Keratinocyte (primary cell): ENCODE results near the gene HPS1. TPM values are rescaled to one million over a fixed set of nuclear protein-coding genes. Genes with fewer than 3 reads are reported as not detected.

Experiments
- DNase-seq: peaks from one replicate; pipeline ENCODE4 v3.0.0-alpha.2; 2011; ENCODE audit warnings: low read depth, missing footprints, low spot score
- FAIRE-seq: peaks from 2 replicates; lab custom pipeline; 2011; peaks lifted over from hg19 to GRCh38; lab: Jason Lieb, UNC
- H2AFZ ChIP-seq: 2 replicates; pipeline ENCODE4 v1.6.0; 2012; ENCODE audit warnings: low read length, control low read depth, inconsistent platforms; ENCODE audit not compliant: control insufficient read depth
- H3K27ac ChIP-seq: 2 replicates; pipeline ENCODE4 v1.5.1; 2011; ENCODE audit warnings: low read length; ENCODE audit not compliant: control insufficient read depth, insufficient read depth
- H3K27me3 ChIP-seq: 3 replicates; pipeline ENCODE4 v1.6.0; 2011; ENCODE audit warnings: low read length; ENCODE audit not compliant: control insufficient read depth, insufficient read depth; ENCODE audit errors: extremely low read depth
- H3K36me3 ChIP-seq, 2 experiments: 2 replicates in 1 of 2; 3 replicates in 1 of 2; pipeline ENCODE4 v1.5.1; 2011; ENCODE audit warnings: low read length in 2 of 2, mild to moderate bottlenecking in 1 of 2; ENCODE audit not compliant: control insufficient read depth in 2 of 2, insufficient read depth in 2 of 2; ENCODE audit errors: extremely low read depth in 1 of 2
- H3K4me1 ChIP-seq: 3 replicates; pipeline ENCODE4 v1.5.1; 2011; ENCODE audit warnings: low read length; ENCODE audit not compliant: control insufficient read depth, insufficient read depth; ENCODE audit errors: extremely low read depth
- H3K4me2 ChIP-seq: 3 replicates; pipeline ENCODE4 v1.6.0; 2011; ENCODE audit warnings: low read depth, low read length; ENCODE audit not compliant: control insufficient read depth, insufficient read depth; ENCODE audit errors: extremely low read depth
- H3K4me3 ChIP-seq, 3 experiments: fragments of 200-600 bp in 1 of 3; sonication (generic) in 1 of 3; 2 replicates in 2 of 3; 3 replicates in 1 of 3; pipeline ENCODE4 v1.5.1; 2011 to 2016; ENCODE audit warnings: low read length in 3 of 3, mild to moderate bottlenecking in 3 of 3, control low read depth in 2 of 3, inconsistent platforms in 1 of 3, low read depth in 1 of 3, mixed read lengths in 1 of 3, mixed run types in 1 of 3, moderate library complexity in 1 of 3; ENCODE audit not compliant: control insufficient read depth in 2 of 3, insufficient read depth in 2 of 3; ENCODE audit errors: extremely low read depth in 1 of 3
- H3K79me2 ChIP-seq: 2 replicates; pipeline ENCODE4 v1.6.0; 2012; ENCODE audit warnings: low read length; ENCODE audit not compliant: control insufficient read depth, insufficient read depth
- H3K9ac ChIP-seq: 3 replicates; pipeline ENCODE4 v1.6.0; 2011; ENCODE audit warnings: low read length; ENCODE audit not compliant: control insufficient read depth, insufficient read depth; ENCODE audit errors: extremely low read depth
- H3K9me1 ChIP-seq: 3 replicates; pipeline ENCODE4 v1.6.0; 2011; ENCODE audit warnings: low read length; ENCODE audit not compliant: control insufficient read depth, insufficient read depth; ENCODE audit errors: extremely low read depth
- H3K9me3 ChIP-seq: 2 replicates; pipeline ENCODE4 v1.5.1; 2012; ENCODE audit warnings: low read depth, low read length; ENCODE audit not compliant: control insufficient read depth
- H4K20me1 ChIP-seq: 3 replicates; pipeline ENCODE4 v1.6.0; 2011; ENCODE audit warnings: low read length; ENCODE audit not compliant: control insufficient read depth, insufficient read depth; ENCODE audit errors: extremely low read depth
- EZH2 ChIP-seq: IDR thresholded peaks from one replicate; pipeline ENCODE4 v1.6.1; 2012; ENCODE audit warnings: inconsistent platforms, mild to moderate bottlenecking, low read length, moderate library complexity
- dilution Hi-C: fragments of 300-500 bp; cut with MboI; formaldehyde crosslinking; loops from one replicate; pipeline ENCODE4 v1.7.0; 2020; ENCODE audit warnings: low sequenced_read_pairs; ENCODE audit not compliant: extremely low pct_ligation_motif_present
- polyA plus RNA-seq, 5 experiments: library from polyadenylated mRNA; depleted of rRNA in 3 of 5; stranded (reverse) in 3 of 5; stranded (forward) in 1 of 5; unstranded in 1 of 5; fragments of >200 nt; gene quantifications; 1 replicate in 1 of 5; 2 replicates in 3 of 5; 3 replicates in 1 of 5; pipeline versions ENCODE4 v1.2.1 to v1.2.3, GENCODE V29; 2011 to 2012; ENCODE audit warnings: missing spikeins in 2 of 5, low read depth in 1 of 5, low replicate concordance in 1 of 5
- TF ChIP-seq, protein P1 (sequence below), 3 experiments: IDR thresholded peaks in 1 of 3; conservative IDR thresholded peaks in 1 of 3; optimal IDR thresholded peaks in 1 of 3; 2 replicates in 2 of 3; 3 replicates in 1 of 3; pipeline versions ENCODE3 to v1.5.1; 2011; ENCODE audit warnings: low read length in 3 of 3, mild to moderate bottlenecking in 3 of 3, moderate library complexity in 2 of 3, control low read depth in 1 of 3, inconsistent platforms in 1 of 3; ENCODE audit not compliant: insufficient read depth in 2 of 3; ENCODE audit errors: extremely low read depth in 1 of 3

The HPS1 gene
- polyA plus RNA-seq, 1 donor (not counting 4 experiments of a cell fraction or from before 2014, with no cell fraction given): 39.4 TPM

DNA sequence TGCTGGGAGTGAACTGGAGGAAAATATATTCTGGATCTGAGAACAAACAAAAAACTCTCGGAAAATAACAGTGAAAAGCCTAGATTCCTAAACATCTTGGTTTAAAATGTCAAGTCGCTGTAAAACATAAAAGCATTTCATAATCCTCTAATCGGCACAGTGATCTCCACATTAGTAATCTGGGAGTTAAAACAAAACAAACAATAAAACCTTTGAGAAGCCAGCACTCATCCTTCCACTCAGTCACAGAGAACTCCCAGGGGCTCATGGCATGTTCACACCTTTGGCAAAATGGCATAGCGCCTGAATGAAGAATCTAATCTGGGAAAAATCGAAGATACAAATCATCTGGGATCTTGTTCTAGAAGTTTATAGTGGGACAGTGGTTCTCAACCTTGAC is 24.1 kb upstream of the HPS1 start:
- Histone ChIP-seq H3K9me1 (no peaks in the 10 kb centered on the region), H3K4me1 (no peaks in the 10 kb centered on the region), H4K20me1 (no peaks in the 10 kb centered on the region), H2AFZ (no peak overlapping the region), H3K79me2 (no peaks in the 10 kb centered on the region), H3K9ac (no peak overlapping the region), H3K9me3 (no peaks in the 10 kb centered on the region), H3K36me3 (no peaks in the 10 kb centered on the region), H3K27ac (no peak overlapping the region), H3K4me3 (no peak overlapping the region), H3K27me3 (no peaks in the 10 kb centered on the region), H3K4me2 (no peak overlapping the region)
- FAIRE-seq: no peak
- TF ChIP-seq, protein P1, sequence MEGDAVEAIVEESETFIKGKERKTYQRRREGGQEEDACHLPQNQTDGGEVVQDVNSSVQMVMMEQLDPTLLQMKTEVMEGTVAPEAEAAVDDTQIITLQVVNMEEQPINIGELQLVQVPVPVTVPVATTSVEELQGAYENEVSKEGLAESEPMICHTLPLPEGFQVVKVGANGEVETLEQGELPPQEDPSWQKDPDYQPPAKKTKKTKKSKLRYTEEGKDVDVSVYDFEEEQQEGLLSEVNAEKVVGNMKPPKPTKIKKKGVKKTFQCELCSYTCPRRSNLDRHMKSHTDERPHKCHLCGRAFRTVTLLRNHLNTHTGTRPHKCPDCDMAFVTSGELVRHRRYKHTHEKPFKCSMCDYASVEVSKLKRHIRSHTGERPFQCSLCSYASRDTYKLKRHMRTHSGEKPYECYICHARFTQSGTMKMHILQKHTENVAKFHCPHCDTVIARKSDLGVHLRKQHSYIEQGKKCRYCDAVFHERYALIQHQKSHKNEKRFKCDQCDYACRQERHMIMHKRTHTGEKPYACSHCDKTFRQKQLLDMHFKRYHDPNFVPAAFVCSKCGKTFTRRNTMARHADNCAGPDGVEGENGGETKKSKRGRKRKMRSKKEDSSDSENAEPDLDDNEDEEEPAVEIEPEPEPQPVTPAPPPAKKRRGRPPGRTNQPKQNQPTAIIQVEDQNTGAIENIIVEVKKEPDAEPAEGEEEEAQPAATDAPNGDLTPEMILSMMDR (optimal IDR thresholded peaks at IDR 0.05 in 1 of 3, IDR thresholded peaks at IDR 0.05 in 1 of 3, conservative IDR thresholded peaks at IDR 0.05 in 1 of 3; ENCODE audit: extremely low read depth in 1 of 3, insufficient read depth in 2 of 3, low read length in 3 of 3): no peak
- no peak for TF ChIP-seq EZH2
- DNase-seq: no peak
- dilution Hi-C loops: no loop called here

DNA sequence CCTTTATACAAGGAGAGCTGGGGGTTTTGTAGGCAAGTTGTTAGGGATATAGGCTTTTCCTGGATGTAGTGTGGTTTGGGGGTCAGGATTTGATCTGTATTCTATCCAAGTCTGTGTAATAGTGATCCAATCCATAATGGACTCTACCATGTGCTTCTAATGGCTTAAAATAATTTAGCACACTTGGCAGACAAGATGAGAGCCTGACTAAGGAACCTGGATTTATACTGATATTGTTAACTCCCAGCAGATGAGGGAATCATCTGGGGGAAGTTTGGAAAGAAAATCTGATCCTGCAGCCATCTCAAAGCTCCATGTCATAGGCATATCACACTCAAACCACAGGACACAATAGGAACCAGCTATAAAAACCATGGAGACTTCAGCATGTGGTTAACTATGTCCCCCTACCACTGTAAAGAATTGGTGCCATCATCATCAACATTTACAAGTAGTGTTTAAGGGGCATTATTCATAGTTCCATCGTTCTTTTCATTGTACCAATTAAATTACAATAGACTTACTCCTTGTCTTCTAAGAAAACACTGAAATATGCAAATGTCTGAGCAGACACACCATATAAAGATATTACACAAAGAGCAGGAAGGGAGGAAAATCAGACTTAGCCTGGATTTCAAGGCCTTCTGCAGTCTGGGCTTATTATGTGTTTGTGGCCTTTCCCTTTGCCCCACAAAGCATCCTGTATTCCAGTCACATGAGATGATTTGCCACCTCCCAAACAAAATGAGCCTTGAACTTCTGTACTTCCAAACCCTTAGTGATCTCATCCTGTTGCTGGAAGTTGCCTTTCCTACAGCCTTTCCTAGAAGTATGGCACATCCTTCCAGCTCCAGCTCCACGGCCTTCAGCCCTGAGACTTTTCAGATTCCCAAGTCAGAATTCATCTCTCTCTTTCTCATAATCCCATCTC is 22.5 kb upstream of the HPS1 start:
- H3K4me3 ChIP-seq: no peak overlapping the region
- H3K4me2 ChIP-seq: no peak overlapping the region
- no peaks in the 10 kb centered on the region for H3K4me1 ChIP-seq
- H3K9me1 ChIP-seq: no peaks in the 10 kb centered on the region
- no peaks in the 10 kb centered on the region for H4K20me1 ChIP-seq
- FAIRE-seq (no peak), DNase-seq (no peak)
- no peaks in the 10 kb centered on the region for H3K36me3 ChIP-seq
- H3K27ac ChIP-seq: no peak overlapping the region
- H2AFZ ChIP-seq: no peak overlapping the region
- H3K27me3 ChIP-seq: no peaks in the 10 kb centered on the region
- no peaks in the 10 kb centered on the region for H3K79me2 ChIP-seq
- dilution Hi-C loops: no loop called here
- no peaks in the 10 kb centered on the region for H3K9me3 ChIP-seq
- TF ChIP-seq, protein P1 (optimal IDR thresholded peaks at IDR 0.05 in 1 of 3, IDR thresholded peaks at IDR 0.05 in 1 of 3, conservative IDR thresholded peaks at IDR 0.05 in 1 of 3; ENCODE audit: extremely low read depth in 1 of 3, insufficient read depth in 2 of 3, low read length in 3 of 3): no peak
- no peak for TF ChIP-seq EZH2
- no peak overlapping the region for H3K9ac ChIP-seq
